K562 (cell line): Measurements from ENCODE around the gene SLC25A26.

Source experiments
- HCFC1 ChIP-seq: IDR thresholded peaks from 2 replicates; pipeline ENCODE4 v1.6.1; 2012; ENCODE audit warnings: low read depth, low read length, improper control_type of control experiment
- POLR2A ChIP-seq: fragments of 450-650 bp; conservative IDR thresholded peaks from 2 replicates; pipeline ENCODE4 v1.6.1; 2016
- SMAD1 ChIP-seq: fragments of 150-350 bp; IDR thresholded peaks from 2 replicates; pipeline ENCODE4 v1.6.1; 2014; ENCODE audit warnings: low read length, low read depth; ENCODE audit not compliant: partially characterized antibody

DNA sequence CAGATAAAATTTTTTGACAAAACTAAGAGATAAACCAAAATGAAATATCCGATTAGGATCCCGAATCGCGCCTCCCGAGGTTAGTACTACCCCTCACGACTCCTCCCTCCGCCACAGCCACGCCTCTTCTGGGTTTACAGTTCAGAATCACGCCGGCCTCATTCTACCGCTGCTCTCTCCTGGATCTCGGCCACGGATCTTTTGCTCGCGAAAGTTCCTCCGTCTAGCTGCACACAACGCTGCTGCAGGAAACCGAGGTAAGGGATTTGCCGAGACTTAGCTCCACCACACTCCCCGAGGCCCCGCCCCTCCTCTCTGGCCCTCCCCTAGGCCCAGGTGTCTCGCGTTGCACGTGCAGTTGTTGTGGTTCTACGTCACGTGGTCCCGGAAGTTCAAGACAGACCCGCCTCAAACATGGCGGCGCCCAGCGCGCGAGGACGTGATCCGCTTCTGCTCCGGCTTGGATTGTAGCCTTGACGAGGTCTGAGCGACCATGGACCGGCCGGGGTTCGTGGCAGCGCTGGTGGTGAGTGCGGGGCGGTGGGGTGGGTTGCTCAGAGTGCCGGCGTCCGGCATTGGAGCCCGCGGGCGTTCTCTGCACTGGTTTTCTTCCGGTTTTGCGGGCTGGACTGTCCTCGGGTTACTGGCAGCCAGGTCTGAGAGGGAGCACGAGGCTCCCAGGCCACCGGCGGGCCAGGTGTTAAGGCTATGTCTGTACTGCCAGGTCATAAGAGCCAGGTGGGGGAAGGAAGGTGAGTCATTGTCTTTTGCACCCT is at the start of gene SLC25A26:
- TF ChIP-seq POLR2A = peak; percentile 79
- no peak for TF ChIP-seq SMAD1
- TF ChIP-seq HCFC1 = peak; percentile 69
